NCI-H2081 (cell line): ENCODE measurements around the gene NEDD4L.
"Not testable (repeated sequence)": the region's sequence is repeated elsewhere in the genome, so short reads cannot be mapped to it uniquely, and the experiment has no call there.

Experiments used
- DNase-seq, 2 experiments: peaks; one replicate each; lab custom pipeline; 2025; lab: John Stamatoyannopoulos, UW

NEDD4L gene

DNA sequence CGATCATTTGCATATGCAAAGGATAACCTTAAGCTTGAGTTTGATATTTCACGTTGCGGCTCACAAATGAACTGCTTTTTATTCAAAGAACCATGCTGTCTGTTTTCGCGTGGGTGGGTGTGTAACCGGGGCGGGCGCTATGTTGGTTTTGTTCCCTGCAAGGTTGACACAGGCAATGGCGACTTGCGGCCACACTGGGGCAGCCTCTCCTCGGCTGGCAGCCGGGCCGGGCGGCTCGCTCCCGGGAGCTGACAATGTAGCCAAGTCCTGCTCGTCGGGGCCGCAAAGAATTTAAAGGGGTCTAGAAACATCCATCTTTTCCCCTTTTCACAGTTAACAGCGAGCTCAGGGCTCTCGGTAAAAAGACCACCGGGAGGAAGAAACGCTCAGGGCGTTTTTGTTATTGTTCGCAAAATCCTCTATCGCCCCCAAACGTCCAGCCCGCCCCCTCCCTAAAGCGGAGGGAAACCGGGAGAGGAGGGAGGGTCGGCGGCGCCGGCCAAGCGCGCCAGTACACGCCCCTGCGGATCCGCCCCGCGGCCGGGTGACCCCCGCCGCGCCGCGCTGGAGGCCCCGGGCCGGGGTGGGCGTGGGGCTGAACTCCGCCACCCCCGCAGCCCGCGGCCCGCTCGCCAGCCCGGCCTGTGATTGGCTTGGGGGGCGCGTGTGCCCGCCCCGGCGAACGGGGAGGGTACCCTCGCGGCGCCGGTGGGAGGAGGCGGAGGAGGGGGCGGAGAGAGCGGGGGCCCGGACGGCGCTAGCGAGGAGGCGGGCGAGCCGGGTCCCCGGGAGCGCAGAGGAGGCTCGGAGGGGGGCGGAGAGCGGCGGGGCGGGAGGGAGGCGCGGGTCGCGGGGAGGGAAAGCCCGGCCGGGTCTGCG lies at the start of gene NEDD4L:
Gene NEDD4L (plus strand): TSS at position 736 of the 879 bp plus-strand sequence. CDS start 435 bp downstream, outside the sequence.
- peak; percentile 74 to 75 for DNase-seq

DNA sequence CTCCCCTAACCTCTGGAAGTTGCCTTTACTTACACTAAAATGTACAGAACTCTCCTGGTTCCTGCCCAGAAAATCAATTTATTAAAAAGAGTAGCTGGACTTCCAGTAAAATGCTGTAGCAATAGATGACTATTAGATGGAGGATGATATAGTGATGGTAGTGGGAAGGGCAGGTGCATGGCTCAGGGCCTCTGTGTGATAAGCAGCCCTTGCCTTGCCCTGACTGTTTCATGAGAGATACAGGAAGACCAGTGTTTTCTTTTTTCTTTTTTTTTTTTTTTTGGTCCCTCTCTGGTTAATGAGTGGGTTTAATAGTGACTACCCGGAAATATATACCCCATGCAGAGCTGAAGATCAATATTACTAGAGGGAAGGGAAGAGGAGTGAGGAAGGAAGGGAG lies 48.7 kb upstream of the NEDD4L start:
- DNase-seq, result no peak

DNA sequence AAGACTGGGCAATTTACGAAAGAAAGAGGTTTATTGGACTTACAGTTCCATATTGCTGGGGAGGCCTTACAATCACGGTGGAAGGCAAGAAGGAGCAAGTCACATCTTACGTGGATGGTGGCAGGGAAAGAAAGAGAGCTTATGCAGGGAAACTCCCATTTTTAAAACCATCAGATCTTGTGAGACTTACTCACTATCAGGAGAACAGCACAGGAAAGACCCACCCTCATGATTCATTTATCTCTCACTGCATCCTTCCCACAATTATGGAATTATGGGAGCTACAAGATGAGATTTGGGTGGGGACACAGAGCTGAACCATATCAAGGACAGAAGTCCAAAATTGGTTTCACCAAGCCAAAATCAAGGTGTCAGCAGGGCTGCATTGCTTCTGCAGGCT lies 47.1 kb upstream of the NEDD4L start:
- not testable (repeated sequence) for DNase-seq

DNA sequence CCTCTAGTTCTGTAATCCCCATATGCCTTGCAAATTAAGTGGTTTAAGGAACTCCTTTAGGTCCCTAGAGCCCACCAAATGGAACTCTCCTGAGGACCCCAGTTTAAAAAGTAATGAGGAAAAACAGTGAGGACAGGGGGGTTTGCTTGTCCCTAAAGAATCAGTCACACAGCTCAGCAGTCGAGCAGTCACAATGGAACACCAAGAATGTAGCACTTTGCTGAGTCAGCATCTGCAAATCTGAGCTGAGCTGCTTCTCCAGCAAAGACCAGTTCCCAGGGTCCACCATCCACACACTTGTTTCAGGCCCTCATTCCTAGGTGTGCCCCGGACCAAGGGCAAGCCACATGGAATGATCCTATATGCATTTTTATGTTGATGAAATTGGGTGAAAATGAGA lies 46.2 kb upstream of the NEDD4L start:
- no peak for DNase-seq

DNA sequence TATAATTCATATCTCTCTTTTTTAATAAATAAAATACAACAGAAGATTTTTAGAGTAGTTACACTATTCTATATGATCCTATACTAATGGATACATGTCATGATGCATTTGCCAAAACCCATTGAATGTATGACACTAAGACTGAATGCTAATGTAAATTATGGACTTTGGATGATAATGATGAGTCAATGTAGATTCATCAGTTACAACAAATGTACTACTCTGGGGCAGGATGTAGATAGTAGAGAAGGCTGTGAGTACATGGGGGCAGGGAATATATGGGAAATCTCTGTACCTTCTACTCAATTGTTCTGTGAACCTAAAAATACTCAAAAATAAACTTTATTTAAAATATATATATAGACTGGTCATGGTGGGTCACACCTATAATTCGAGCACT lies 45.6 kb upstream of the NEDD4L start:
- DNase-seq, result no peak

DNA sequence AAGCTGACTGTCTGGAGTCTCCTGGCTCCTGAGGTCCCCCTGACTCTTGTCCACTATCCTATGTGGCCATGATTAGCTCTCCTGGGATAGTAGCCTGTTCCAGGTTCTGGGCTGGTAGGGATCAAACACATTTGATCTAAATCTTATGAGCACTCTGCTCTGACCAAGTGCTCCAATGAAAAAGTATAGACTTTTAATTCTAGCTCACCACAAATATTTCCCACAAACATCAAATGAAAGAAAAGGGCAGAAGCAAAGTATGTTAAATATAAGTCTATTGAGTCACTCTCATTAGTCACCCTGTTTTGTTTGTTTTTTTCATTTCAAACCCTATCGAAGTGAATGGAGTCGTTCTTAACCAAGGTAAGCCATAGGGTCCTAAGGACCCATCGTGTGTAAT lies 39.7 kb upstream of the NEDD4L start:
- no peak for DNase-seq

DNA sequence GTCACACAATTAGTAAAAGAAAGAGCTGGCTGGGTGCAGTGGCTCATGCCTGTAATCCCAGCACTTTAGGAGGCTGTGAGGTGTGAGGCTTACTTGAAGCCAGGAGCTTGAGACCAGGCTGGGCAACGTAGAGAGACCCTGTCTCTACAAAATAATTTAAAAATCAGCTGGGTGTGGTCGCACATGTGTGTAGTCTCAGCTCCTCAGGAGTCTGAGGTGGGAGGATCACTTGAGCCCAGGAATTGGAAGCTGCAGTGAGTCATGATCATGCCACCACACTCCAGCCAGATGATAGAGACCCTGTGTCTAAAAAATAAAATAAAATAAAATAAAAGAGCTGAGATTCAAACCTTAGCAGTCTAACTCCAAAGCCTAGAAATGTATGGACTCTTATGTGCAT lies 39.0 kb upstream of the NEDD4L start:
- DNase-seq, result no peak

DNA sequence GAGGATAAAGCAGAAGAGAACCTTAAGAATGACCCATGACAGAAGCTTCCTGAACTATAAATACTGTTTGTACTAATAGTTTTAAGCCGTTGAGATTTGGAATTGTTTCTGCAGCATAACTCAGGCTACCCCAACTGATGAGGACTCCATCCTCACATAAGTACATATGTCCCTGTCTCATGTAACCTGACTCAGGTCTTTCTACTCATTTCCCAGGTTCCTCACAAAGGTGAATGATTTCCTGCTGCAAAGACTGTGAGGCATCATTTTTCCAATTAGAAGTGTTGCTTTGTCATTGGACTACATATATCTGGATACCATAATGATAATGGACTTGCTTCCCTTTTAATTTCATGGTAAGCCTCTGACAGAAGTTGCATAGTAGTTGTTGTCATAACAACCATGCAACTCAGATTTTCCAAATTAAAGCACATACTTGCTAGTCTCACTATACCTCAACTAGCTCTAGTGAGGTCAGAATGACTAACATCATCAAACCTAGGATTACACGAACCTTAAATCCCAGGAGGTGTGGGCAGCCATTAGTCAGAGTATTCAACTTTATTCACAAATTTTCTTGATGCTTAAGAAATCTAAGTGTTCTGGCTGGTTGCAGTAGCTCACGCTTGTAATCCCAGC lies 38.0 kb upstream of the NEDD4L start:
- DNase-seq, result no peak

DNA sequence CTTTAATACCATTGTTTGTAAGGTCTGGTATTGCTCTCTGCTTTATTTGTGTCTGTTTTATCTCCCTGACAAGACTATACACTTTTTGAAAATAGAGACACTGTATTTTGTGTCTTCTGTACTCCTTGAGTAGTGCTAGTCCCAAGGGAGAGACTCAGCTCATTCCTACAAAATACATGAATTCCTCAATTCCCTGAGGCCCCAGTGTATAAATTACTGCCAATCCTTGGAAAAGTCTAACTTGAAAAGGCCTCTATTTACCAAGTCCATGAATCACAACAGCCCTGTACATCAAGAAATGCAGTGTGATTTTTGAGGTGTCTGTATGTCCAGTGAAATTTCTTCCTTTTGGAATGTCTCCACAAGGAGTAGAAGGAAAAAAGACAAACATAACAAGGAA lies 34.9 kb upstream of the NEDD4L start:
- no peak for DNase-seq

DNA sequence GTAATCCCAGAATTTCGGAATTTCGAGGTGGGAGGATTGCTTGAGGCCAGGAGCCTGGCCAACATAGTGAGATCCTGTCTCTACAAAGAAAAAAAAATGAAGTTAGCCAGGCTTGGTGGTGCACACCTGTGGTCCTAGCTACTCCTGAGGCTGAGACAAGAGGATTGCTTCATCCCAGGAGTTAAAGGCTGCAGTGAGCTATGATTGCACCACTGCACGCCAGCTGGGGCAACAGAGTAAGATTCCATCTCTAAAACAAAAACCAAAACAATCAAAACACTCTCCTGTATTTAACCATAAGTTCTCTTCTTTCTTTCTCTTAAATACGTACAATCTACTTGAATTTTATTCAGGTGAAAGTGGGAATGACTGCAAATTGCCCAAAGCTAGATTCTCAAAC lies 33.8 kb upstream of the NEDD4L start:
- no peak for DNase-seq

DNA sequence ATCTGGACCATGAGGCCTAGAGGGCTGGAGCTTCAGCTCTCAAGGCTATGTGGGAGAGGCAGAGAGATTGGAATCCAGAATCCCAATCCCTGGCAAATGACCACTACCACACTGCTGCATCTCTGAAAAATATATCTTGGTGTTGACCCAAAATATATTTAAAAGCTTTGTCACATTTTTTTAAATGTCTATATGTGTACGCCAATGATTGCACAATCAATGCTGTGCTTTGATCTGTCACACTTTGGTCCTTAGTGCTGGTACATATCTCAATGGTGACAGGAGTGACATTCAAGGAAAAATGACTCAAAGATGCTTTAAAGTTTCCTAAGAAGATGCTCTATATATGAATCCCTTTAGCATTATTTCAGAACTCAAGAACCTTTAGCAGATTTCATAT lies 31.7 kb upstream of the NEDD4L start:
- DNase-seq, result no peak

DNA sequence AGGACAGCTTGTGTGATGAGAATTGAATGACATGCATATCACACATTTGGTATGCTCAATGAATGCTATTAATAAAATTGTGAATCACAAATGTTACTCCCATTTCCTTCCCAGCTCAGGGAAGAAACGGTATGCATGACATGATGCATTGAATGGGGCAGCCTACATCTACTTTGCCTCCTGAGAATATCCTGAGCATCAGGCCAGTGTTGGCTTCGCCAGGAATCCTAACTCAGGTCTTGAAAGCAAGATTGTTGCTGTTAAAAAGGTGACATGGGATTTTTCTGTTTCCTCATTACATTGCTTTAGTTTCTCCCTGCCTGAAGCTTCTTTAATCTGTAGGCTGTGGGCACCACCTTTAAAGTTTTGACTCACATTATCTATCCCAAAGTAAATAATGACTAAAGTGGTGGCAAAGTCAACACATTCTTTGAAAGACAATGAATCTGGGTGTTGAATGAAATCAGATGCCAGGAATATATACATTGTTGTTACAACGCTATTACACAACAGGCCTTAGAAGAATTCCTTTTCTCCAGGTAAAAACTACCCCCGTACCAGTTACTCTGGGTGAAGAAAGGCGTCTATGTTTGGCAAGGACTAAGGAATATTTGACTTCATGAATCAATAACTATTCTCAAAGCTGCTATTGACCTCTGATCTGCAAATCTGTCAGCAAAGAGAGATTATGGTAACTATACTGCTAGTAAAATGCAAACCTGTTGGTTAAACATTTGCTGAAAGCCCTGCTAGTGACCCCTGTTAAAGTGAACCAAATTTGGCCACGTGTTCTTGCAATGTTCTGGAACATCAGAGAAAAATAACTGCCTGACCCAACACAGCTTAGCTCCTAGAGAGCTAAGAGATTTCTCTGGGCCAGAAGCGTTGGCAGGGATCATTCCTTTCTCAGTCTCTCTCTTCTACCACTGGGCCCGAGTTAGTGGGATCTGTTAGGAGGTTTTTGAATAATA lies 30.5 kb upstream of the NEDD4L start:
- DNase-seq, result no peak

DNA sequence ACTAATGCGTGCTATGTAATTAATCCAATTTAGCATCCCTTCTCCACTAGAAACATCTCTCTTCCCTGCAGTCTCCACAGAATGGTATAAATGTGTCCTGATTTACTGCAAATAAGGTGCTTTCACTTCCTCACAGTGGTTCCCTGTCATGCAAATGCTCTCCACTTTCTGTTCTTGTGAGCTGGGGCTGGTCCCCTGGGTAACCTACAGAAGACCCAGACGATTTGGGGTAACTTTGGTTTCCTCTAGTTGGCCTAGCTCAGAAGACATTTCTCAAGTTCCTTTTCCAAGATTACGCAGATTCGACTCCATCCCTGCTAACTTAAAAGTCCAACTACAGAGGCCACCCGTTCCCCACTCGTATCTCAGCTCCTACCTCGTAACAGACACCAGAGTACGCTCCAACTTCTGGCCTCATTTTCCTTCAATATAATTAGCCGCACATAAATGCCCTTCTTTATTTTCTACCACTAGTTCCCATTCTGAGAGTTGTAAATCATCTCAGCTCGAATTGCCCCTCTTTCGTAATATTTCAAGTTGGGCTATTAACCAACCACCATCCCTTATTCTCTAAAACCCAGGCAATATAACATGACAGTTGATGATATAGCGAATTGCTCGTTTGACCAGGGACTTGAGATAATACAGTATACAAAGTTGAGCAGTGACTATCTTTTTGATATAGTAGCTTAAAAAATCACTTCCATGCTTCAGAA lies 28.8 kb upstream of the NEDD4L start:
- no peak for DNase-seq

DNA sequence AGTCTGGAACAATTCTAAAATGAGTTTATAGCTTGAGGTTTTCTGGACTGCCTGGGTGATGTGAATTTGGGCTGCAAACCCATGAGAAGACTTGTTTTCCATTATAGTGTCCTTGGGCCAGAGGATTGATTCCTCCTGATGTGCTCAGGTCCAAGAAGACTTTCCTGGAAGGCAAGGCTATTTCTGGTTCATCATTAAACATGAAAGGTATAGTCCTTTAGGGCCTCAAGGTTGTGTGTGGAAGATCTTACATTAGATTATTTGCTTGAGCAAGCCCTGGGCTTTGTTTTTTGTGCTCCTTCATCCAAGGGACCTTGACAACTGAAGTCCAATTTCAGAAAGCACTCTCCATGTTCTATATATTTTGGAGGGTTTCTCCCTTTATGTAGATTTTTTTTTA lies 26.8 kb upstream of the NEDD4L start:
- no peak for DNase-seq

DNA sequence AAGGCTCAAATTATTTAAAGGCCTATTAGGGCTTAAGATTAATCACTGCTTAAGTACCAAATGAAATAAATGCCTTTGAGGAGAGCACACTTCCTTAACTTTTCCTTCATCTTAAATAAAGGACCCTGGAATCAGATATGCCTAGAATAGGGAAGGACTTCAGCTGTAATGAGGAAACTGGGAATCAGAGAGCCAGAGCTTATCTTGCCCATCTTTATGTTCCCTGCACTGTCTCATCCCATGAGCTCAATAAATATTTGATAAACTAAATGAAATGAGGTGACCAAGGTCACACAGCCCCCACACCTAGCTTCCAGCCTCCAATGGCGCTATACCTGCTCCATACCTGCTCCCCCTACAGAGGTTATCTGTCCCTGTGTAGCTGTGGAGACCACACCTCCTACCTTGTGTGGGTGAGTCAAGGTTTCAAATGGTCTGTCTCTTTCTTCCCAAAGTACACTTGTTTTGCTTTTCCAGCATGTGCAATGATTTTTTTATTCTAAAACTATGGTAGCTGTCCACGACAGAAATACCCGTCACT lies 23.4 kb upstream of the NEDD4L start:
- DNase-seq, result no peak

DNA sequence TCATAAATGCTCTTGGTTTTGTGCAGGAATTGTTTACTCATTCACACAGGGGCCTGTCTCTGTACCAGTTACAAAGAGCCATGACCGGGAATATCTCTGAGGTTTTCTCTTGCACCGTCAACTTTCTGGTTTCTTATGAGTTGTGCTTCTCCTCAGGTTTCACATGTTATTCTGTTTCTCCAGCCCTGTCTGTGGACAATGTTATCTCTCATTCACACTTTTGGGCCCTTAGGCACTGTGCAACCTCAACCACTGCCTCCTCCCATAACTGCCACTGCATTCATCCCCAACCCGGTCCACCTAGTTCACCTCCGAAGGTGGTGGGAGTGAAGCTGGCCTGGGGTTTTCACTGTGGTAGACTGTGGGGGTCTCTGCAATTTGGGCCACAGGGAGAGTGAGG lies 22.5 kb upstream of the NEDD4L start:
- DNase-seq, result no peak

DNA sequence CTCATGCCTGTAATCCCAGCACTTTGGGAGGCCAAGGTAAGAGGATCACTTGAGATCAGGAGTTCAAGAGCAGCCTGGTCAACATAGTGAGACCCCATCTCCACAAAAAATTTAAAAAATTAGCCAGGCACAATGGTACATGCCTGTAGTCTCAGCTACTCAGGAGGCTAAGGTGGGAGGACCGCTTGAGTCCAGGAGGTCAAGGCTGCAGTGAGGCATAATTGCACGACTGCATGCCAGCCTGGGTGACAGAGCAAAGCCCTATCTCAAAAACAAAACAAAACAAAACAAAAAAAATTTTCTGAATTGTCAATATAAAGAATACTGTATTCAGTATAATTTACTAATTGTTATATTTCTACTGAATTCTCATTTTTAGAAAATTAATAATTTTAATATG lies 20.9 kb upstream of the NEDD4L start:
- DNase-seq, result no peak

DNA sequence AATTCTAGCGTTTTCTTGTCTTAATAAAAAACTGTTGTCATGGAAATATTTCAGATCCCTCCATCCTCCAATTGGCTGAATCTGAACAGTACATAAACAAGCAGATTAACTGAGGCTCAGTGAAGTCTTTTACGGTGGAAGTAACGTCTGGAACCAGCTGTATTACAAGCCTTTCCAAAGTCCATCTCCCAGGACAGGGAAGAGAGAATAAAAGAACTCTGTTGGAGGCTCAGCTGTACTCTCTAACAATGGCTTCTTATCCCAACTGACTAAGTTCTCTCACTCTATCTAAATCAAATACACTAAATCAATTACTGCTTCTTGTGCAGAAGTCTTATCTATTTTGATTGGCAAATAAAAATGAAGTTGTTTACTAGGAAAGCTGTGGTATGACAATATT lies 19.9 kb upstream of the NEDD4L start:
- no peak for DNase-seq

DNA sequence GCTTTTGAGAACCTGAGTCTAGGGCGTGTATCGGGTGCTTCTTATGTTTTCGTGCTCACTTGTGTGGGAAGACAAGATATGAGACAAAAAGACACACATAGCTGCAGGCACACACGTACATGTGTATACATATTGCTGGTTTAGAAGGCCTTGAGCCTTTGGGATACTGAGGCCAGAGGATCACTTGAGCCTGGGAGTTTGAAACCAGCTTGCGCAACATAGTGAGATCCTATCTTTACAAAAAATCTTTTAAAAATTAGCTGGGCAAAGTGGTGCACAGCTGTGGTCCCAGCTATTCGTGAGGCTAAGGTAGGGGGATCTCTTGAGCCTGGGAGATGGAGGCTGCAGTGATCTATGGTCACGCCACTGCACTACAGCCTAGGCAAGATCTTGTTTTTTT lies 18.8 kb upstream of the NEDD4L start:
- no peak for DNase-seq

DNA sequence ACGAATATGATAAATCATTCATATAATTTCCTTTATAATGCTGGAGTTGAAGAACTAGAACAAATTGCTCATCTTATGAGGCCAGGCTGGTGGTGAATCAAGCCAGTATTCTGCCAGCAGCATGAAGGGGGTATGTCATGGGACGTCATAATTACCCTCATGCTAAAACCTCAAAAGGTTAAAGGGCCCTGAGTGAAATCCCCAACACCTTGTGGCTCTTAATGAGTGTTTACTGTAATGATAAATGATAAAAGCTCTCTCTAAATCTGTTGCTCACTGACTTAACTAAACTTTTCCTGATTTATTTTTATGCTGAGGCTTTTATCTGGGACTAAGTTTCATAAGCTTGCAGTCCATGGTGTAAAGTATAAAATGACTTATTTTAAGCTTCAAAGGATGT lies 18.3 kb upstream of the NEDD4L start:
- no peak for DNase-seq

DNA sequence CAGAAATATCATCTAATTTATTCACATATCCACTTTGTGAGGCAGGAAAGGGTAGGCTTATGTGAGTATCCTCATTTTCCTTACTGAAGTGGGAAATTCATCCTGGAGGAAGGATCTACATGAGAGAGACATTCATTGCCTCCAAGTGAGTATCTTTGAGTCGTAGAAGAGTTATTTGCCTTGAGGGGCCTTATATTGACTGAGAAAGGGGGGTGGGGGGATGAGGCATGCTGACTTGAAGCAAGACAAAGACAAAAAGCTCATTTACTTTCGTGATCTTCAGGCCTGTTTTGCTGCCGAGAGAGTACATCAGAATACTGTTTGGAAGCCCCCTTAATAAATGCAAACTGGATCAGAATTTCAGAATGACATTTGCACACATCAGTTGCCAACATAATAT lies 17.6 kb upstream of the NEDD4L start:
- DNase-seq, result no peak

DNA sequence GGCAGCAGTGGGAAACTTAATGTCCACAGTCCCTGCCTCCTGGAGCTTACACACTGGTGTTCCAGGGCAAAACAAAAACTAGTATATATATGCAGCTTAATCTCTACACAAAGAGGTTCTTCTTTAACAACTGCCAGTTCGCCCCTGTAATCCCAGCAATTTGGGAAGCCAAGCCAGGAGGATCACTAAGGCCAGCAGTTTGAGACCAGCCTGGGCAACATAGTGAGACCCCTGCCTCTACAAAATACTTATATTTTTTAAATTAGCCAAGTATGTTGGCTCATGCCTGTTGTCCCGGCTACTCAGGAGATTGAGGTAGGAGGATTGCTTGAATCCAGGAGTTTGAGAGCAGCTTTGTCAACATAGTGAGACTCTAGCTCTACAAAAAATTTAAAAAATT lies 17.2 kb upstream of the NEDD4L start:
- DNase-seq, result no peak
